Astrocyte (in vitro differentiated cells and primary cell): ENCODE results near the gene DRC1.

Experiments used
- EZH2 ChIP-seq: IDR thresholded peaks from 2 replicates; pipeline ENCODE4 v1.6.1; 2012; ENCODE audit warnings: mild to moderate bottlenecking, low read length, inconsistent platforms; ENCODE audit not compliant: insufficient read depth
- TF ChIP-seq, protein P1 (sequence below): IDR thresholded peaks from 2 replicates; pipeline ENCODE4 v1.5.1; 2011; ENCODE audit warnings: low read depth, mild to moderate bottlenecking, inconsistent platforms, low read length, moderate library complexity; ENCODE audit not compliant: insufficient read depth

DNA sequence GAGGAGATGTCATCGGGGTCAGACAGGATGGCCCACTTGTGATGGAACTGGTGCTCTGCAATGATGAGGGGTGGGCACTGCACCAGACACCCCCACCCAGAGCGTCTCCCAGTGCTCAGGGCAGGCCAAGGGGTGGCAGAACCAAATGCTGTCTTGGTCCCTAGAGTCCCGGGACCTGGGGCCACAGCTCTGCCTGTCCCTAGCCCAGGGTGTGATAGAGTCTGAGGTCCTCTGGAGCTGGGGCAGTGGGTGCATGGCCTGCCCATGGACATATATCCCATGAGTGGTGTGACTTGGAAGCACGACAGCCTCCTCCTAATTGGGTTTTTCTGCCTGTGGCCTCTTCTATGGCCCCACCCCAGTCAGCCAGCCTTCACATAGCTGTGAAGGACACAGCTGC lies 82.9 kb downstream of the DRC1 start:
- TF ChIP-seq, protein P1, sequence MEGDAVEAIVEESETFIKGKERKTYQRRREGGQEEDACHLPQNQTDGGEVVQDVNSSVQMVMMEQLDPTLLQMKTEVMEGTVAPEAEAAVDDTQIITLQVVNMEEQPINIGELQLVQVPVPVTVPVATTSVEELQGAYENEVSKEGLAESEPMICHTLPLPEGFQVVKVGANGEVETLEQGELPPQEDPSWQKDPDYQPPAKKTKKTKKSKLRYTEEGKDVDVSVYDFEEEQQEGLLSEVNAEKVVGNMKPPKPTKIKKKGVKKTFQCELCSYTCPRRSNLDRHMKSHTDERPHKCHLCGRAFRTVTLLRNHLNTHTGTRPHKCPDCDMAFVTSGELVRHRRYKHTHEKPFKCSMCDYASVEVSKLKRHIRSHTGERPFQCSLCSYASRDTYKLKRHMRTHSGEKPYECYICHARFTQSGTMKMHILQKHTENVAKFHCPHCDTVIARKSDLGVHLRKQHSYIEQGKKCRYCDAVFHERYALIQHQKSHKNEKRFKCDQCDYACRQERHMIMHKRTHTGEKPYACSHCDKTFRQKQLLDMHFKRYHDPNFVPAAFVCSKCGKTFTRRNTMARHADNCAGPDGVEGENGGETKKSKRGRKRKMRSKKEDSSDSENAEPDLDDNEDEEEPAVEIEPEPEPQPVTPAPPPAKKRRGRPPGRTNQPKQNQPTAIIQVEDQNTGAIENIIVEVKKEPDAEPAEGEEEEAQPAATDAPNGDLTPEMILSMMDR: no peak
- no peak for TF ChIP-seq EZH2
